Measurements from ENCODE around the gene KCNJ15.
A peak's percentile ranks its signal among the peaks of the same experiment; 100 is the strongest.

Gene KCNJ15

GRCh38 chr21:38311765-38312164, 55.0 kb downstream of the KCNJ15 start:
- peak overlapping the region in 4 of 21 experiments; percentile 8 to 86 (median 72) for H3K27ac ChIP-seq
- H3K4me3 ChIP-seq = no peak overlapping the region

- H3K4me3 ChIP-seq = no peak overlapping the region
- peak overlapping the region in 1 of 21 experiments; percentile 55 for H3K27ac ChIP-seq
Measured at GRCh38 chr21:38312822-38313221, 56.0 kb downstream of the KCNJ15 start.

- Histone ChIP-seq H3K4me3 (no peak overlapping the region), H3K27ac (no peak overlapping the region)
Measured at GRCh38 chr21:38314558-38314957, 57.8 kb downstream of the KCNJ15 start.

DNA sequence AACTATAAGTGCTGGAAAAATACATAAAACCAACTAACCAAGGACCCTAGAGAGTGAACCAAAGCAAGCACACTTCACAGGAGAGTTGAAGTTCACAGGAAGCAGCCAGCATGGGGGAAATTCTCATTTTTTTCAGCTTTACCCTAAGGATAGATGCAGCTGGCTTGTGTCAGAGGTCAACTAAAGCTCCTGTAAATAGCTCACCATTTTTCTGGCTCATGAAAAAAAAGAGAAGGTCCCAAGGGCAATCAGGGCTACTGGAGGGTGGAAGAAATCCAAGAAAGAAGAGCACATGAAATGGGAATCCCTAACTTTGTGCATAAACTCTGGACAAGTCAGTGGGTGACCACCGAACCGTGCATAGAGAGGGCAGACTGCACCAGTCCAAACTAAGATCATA, 58.3 kb downstream of the KCNJ15 start:
- no peak overlapping the region for H3K27ac ChIP-seq

GRCh38 chr21:38319781-38320180, 63.0 kb downstream of the KCNJ15 start:
- no peak overlapping the region for H3K4me3 ChIP-seq
- H3K27ac ChIP-seq = peak overlapping the region in 8 of 21 experiments; percentile 7 to 86 (median 66)

More for the DNA sequence above, 58.3 kb downstream of the KCNJ15 start:
- no peak overlapping the region for H3K4me3 ChIP-seq

GRCh38 chr21:38321568-38321967, 64.8 kb downstream of the KCNJ15 start:
- H3K4me3 ChIP-seq = no peak overlapping the region
- H3K27ac ChIP-seq = peak overlapping the region in 11 of 21 experiments; percentile 27 to 86 (median 58)

- Histone ChIP-seq H3K4me3 (no peak overlapping the region), H3K27ac (peak overlapping the region in 15 of 21 experiments; percentile 2 to 86 (median 62))
Measured at GRCh38 chr21:38322311-38322950, 65.6 kb downstream of the KCNJ15 start.

GRCh38 chr21:38323721-38324531, 67.1 kb downstream of the KCNJ15 start:
- H3K4me3 ChIP-seq = no peak overlapping the region
- peak overlapping the region in 10 of 21 experiments; percentile 1 to 86 (median 66) for H3K27ac ChIP-seq

DNA sequence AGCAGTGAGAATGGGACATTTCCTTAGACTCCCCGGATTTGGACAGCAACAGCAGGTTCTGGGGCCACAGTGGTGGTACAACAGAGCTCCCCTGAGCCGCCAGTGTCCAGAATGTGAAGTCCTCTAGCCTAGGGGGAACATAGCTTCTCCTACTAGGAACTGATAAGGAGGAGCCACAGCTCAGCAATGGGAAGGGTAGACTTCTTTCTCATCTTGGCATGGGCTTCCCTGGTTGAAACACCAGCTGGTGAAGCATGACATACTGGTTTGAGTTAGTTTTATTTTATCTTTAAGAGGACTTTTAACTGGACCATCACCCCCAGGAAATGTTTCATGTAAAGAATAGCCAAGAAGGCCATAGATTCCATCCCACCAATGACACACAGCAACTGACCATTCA, 68.4 kb downstream of the KCNJ15 start:
- H3K4me3 ChIP-seq = no peak overlapping the region
- peak overlapping the region in 6 of 21 experiments; percentile 24 to 86 (median 74) for H3K27ac ChIP-seq

DNA sequence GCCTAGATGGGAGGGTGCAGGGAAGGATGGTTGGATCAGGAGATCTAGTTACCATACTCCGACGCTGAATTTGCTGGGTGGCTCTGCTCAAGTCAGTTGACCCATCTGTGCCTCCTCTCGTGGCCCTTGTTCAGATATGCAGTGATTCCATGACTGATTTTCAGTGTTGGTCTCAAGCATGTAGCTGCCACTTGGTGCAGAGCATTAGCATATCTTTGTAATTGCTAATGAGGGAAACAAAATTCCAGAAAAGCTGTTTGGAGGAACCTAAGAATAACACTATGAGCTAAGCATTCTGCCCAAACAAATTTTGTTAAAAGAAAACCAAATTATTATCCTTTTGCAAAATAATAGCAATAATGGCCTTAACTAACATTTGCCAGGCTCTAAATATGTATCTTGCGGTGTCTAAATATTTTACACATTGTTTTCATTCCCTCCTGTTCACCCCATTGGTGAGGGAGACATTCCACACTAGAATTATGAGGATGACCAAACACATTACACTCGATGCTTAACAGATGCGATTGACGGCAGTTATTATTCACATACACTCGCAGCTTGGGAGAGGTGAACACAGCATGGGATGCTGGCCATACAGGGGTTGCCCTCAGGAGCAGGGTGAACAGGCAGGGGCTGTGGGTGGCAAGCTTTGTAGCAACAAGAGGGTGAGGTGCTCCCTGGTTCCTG, 69.1 kb downstream of the KCNJ15 start:
- H3K4me3 ChIP-seq = no peak overlapping the region

GRCh38 chr21:38326429-38326828, 69.6 kb downstream of the KCNJ15 start:
- Histone ChIP-seq H3K4me3 (no peak overlapping the region), H3K27ac (peak overlapping the region in 4 of 21 experiments; percentile 40 to 47 (median 45))

More for the DNA sequence above, 69.1 kb downstream of the KCNJ15 start:
- peak overlapping the region in 5 of 21 experiments; percentile 12 to 80 (median 47) for H3K27ac ChIP-seq

DNA sequence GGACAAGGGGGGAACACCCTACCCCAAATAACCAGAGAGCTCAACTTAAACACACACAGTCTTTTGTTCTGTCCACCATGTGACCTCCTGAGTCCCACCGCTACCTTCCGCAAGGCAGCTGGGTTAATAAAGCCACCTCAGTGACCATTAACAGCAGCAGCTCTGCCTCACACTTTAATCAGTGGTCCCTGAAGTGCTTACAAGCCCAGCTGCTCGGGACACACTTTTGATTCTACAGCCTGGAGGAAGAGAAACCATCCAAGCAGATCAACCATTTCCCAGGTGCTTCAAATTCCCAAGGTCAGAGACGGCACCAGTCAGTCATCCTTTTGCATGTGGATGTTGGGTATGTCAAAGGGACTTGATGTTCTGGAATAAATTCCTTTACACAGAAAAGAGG, 70.1 kb downstream of the KCNJ15 start:
- Histone ChIP-seq H3K4me3 (no peak overlapping the region), H3K27ac (peak overlapping the region in 3 of 21 experiments; percentile 40 to 47 (median 43))

- peak overlapping the region in 4 of 21 experiments; percentile 11 to 47 (median 29) for H3K27ac ChIP-seq
Measured at GRCh38 chr21:38327984-38328383, 71.2 kb downstream of the KCNJ15 start.

GRCh38 chr21:38329162-38329561, 72.4 kb downstream of the KCNJ15 start:
- H3K4me3 ChIP-seq = no peak overlapping the region
- peak overlapping the region in 2 of 21 experiments; percentile 14 to 36 for H3K27ac ChIP-seq

More at GRCh38 chr21:38327984-38328383, 71.2 kb downstream of the KCNJ15 start:
- no peak overlapping the region for H3K4me3 ChIP-seq

DNA sequence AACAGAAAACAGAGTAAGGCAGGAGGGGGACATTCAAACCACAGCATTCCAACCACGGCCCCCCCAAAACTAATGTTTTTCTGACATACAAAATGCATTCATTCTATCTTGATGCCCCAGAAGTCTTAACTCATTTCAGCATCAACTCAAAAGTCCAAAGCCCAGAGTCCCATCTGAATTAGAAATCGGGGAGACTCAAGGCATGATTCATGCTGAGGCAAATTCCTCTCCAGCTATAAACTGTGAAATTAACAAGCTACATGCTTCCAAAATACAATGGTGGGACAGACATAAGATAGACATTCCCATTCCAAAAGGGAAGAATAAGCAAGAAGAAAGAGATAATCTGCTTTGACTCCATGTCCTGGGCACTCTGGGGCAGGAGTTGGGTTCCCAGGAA, 73.9 kb downstream of the KCNJ15 start:
- Histone ChIP-seq H3K27ac (peak overlapping the region in 3 of 21 experiments; percentile 30 to 33 (median 32)), H3K4me3 (no peak overlapping the region)

GRCh38 chr21:38333301-38334272, 76.8 kb downstream of the KCNJ15 start:
- Histone ChIP-seq H3K27ac (no peak overlapping the region), H3K4me3 (no peak overlapping the region)

DNA sequence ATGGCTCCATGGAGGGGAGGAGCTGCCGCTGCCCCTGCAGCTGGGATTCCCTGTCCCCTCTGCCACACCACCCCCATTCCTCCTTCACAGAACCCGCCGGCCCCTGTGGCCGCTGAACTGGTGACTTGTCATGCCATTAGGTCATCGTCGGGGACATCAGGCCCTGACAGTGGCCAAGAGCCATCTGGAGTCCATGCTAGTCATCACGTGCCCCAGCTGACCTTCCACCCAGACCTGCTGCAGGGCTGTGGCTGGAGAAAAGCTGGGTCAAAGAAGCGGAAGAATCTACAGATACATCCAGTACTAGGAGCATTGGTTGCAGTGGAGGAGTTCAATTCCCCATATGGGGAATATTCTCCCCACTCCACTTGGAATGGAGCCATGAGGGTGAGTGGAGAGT, 78.1 kb downstream of the KCNJ15 start:
- H3K27ac ChIP-seq = no peak overlapping the region
- H3K4me3 ChIP-seq = no peak overlapping the region

DNA sequence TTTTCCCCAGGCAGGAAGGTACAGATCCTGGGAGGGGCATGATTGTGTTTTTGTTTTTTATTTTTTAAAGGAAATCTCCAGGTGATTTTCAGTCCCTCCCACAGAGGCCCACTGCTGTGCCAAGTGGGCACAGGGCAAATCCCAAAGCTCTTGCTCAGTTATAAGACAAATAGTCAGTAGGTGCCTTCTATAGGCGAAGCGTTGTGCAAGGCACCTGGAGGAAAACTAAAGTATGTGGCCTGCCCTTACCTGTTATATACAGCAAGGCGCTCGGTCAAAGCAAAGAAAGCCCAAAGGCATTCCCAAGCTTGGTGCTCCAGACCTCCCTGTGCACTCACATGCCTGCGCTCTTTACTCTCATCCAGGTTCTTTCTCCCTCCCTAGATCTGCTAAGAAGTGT, 81.0 kb downstream of the KCNJ15 start:
- Histone ChIP-seq H3K4me3 (no peak overlapping the region), H3K27ac (peak overlapping the region in 1 of 21 experiments; percentile 39)

GRCh38 chr21:38340131-38340530, 83.3 kb downstream of the KCNJ15 start:
- H3K4me3 ChIP-seq = no peak overlapping the region
- no peak overlapping the region for H3K27ac ChIP-seq
